ENCODE results near the gene EPN2.

DNA sequence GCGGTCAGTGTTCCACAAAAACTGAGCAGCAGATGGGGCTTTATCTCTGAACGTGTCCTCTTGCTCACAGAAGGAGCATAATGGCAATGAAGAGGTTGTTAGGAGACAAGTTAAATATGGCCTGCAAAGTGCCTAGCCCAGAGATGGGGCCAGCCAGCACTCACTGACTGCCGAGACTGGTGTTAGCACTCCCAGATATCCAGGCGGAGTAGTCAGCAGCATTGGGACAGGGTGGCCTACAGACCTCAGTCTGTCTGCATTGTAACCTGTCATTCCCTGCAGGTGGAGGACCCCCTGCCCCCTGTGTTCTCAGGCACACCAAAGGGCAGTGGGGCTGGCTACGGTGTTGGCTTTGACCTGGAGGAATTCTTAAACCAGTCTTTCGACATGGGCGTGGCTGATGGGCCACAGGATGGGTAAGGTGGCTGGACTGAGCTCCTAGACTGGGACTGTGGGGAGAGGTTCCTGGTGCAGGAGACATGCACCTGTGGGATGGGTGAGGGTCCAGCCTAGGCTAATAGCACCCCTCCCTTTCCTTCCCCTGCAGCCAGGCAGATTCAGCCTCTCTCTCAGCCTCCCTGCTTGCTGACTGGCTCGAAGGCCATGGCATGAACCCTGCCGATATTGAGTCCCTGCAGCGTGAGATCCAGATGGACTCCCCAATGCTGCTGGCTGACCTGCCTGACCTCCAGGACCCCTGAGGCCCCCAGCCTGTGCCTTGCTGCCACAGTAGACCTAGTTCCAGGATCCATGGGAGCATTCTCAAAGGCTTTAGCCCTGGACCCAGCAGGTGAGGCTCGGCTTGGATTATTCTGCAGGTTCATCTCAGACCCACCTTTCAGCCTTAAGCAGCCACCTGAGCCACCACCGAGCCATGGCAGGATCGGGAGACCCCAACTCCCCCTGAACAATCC, 145.6 kb downstream of the EPN2 start:
- TF ChIP-seq, protein P1, sequence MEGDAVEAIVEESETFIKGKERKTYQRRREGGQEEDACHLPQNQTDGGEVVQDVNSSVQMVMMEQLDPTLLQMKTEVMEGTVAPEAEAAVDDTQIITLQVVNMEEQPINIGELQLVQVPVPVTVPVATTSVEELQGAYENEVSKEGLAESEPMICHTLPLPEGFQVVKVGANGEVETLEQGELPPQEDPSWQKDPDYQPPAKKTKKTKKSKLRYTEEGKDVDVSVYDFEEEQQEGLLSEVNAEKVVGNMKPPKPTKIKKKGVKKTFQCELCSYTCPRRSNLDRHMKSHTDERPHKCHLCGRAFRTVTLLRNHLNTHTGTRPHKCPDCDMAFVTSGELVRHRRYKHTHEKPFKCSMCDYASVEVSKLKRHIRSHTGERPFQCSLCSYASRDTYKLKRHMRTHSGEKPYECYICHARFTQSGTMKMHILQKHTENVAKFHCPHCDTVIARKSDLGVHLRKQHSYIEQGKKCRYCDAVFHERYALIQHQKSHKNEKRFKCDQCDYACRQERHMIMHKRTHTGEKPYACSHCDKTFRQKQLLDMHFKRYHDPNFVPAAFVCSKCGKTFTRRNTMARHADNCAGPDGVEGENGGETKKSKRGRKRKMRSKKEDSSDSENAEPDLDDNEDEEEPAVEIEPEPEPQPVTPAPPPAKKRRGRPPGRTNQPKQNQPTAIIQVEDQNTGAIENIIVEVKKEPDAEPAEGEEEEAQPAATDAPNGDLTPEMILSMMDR (IDR thresholded peaks at IDR 0.05 in 2 of 3, conservative IDR thresholded peaks at IDR 0.05 in 1 of 3; ENCODE audit: borderline replicate concordance in 1 of 3, insufficient read depth in 1 of 3, low read depth in 2 of 3, low read length in 2 of 3) = no peak
- no peak for TF ChIP-seq ELF1 (IDR thresholded peaks at IDR 0.05; ENCODE audit: borderline replicate concordance, low read depth)
- TF ChIP-seq SP1 (IDR thresholded peaks at IDR 0.05; ENCODE audit: low read depth) = no peak
- no peak for TF ChIP-seq EZH2 (IDR thresholded peaks at IDR 0.05)
- TF ChIP-seq POLR2AphosphoS5 (IDR thresholded peaks at IDR 0.05; ENCODE audit: low read depth, low read length) = no peak
- TF ChIP-seq MAX (IDR thresholded peaks at IDR 0.05) = no peak
- TF ChIP-seq RAD21 (IDR thresholded peaks at IDR 0.05; ENCODE audit: low read depth) = no peak
- TF ChIP-seq SIN3A (IDR thresholded peaks at IDR 0.05; ENCODE audit: low read depth) = no peak
- TF ChIP-seq JUND (IDR thresholded peaks at IDR 0.05) = no peak
- no peak for TF ChIP-seq EGR1 (IDR thresholded peaks at IDR 0.05; ENCODE audit: low read depth)
- no peak for TF ChIP-seq POLR2A (IDR thresholded peaks at IDR 0.05; ENCODE audit: borderline replicate concordance, extremely low read depth, insufficient read depth, insufficient read length)
- TF ChIP-seq, protein P2, sequence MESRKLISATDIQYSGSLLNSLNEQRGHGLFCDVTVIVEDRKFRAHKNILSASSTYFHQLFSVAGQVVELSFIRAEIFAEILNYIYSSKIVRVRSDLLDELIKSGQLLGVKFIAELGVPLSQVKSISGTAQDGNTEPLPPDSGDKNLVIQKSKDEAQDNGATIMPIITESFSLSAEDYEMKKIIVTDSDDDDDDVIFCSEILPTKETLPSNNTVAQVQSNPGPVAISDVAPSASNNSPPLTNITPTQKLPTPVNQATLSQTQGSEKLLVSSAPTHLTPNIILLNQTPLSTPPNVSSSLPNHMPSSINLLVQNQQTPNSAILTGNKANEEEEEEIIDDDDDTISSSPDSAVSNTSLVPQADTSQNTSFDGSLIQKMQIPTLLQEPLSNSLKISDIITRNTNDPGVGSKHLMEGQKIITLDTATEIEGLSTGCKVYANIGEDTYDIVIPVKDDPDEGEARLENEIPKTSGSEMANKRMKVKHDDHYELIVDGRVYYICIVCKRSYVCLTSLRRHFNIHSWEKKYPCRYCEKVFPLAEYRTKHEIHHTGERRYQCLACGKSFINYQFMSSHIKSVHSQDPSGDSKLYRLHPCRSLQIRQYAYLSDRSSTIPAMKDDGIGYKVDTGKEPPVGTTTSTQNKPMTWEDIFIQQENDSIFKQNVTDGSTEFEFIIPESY (IDR thresholded peaks at IDR 0.05; ENCODE audit: extremely low read depth, insufficient replicate concordance, low read length) = no peak
- no peak for TF ChIP-seq FOSL1 (IDR thresholded peaks at IDR 0.05; ENCODE audit: low read depth)
